Ishikawa (cell line): ENCODE results near the gene WSCD1.

Experiments
- CEBPB ChIP-seq: IDR thresholded peaks from 2 replicates; pipeline ENCODE4 v1.6.1; 2012
- CREB1 ChIP-seq: IDR thresholded peaks from 2 replicates; pipeline ENCODE4 v1.6.1; 2012; ENCODE audit warnings: low read depth
- EGR1 ChIP-seq: IDR thresholded peaks from 2 replicates; pipeline ENCODE4 v1.6.1; 2012
- EP300 ChIP-seq: IDR thresholded peaks from 2 replicates; pipeline ENCODE4 v1.6.1; 2012; ENCODE audit warnings: borderline replicate concordance
- NFIC ChIP-seq: IDR thresholded peaks from 2 replicates; pipeline ENCODE4 v1.6.1; 2012
- TAF1 ChIP-seq: IDR thresholded peaks from 2 replicates; pipeline ENCODE4 v1.6.1; 2012; ENCODE audit warnings: low read depth, mild to moderate bottlenecking
- TCF12 ChIP-seq: IDR thresholded peaks from 2 replicates; pipeline ENCODE4 v1.6.1; 2012; ENCODE audit warnings: low read depth
- YY1 ChIP-seq: IDR thresholded peaks from 2 replicates; pipeline ENCODE4 v1.6.1; 2012; ENCODE audit warnings: low read depth
- TF ChIP-seq, protein P1 (sequence below): IDR thresholded peaks from 2 replicates; pipeline ENCODE4 v1.6.1; 2012
- TF ChIP-seq, protein P2 (sequence below): IDR thresholded peaks from 2 replicates; pipeline ENCODE4 v1.6.1; 2012; ENCODE audit warnings: low read depth, mild to moderate bottlenecking
- TF ChIP-seq, protein P3 (sequence below): IDR thresholded peaks from 2 replicates; pipeline ENCODE4 v1.6.1; 2012

DNA sequence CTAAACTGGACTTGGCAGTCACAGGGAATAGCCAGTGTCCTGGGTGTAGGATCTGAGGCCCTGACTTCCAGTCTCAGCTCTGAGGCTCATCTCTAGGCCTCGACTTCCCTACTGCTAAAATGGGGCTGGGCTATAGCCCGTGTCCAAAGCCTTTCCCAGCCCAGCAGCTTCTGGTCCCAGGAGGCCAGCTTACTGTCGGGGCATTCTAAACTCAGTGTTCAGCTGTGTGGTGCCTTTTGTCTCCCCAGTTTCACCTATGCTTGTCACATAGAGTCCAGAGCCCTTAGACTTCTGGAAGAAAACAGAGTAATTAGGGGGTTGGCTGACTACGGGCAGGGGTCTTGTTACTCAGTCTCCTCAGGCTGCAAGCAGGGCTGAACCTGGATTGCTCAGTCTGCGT lies 94.8 kb downstream of the WSCD1 start:
- TF ChIP-seq, protein P1, sequence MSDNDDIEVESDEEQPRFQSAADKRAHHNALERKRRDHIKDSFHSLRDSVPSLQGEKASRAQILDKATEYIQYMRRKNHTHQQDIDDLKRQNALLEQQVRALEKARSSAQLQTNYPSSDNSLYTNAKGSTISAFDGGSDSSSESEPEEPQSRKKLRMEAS = no peak
- TF ChIP-seq YY1 (no peak), CEBPB (no peak), EP300 (no peak), CREB1 (no peak), NFIC (no peak), TCF12 (no peak), EGR1 (no peak), TAF1 (no peak)
- TF ChIP-seq, protein P2, sequence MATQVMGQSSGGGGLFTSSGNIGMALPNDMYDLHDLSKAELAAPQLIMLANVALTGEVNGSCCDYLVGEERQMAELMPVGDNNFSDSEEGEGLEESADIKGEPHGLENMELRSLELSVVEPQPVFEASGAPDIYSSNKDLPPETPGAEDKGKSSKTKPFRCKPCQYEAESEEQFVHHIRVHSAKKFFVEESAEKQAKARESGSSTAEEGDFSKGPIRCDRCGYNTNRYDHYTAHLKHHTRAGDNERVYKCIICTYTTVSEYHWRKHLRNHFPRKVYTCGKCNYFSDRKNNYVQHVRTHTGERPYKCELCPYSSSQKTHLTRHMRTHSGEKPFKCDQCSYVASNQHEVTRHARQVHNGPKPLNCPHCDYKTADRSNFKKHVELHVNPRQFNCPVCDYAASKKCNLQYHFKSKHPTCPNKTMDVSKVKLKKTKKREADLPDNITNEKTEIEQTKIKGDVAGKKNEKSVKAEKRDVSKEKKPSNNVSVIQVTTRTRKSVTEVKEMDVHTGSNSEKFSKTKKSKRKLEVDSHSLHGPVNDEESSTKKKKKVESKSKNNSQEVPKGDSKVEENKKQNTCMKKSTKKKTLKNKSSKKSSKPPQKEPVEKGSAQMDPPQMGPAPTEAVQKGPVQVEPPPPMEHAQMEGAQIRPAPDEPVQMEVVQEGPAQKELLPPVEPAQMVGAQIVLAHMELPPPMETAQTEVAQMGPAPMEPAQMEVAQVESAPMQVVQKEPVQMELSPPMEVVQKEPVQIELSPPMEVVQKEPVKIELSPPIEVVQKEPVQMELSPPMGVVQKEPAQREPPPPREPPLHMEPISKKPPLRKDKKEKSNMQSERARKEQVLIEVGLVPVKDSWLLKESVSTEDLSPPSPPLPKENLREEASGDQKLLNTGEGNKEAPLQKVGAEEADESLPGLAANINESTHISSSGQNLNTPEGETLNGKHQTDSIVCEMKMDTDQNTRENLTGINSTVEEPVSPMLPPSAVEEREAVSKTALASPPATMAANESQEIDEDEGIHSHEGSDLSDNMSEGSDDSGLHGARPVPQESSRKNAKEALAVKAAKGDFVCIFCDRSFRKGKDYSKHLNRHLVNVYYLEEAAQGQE = no peak
- TF ChIP-seq, protein P3, sequence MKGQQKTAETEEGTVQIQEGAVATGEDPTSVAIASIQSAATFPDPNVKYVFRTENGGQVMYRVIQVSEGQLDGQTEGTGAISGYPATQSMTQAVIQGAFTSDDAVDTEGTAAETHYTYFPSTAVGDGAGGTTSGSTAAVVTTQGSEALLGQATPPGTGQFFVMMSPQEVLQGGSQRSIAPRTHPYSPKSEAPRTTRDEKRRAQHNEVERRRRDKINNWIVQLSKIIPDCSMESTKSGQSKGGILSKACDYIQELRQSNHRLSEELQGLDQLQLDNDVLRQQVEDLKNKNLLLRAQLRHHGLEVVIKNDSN = no peak
